Suprapubic skin (tissue), 3 donors: Measurements from ENCODE around the gene EEF1A2.

Experiments used
- POLR2A ChIP-seq, 2 donors: fragments of 450-650 bp; IDR thresholded peaks; one replicate each; pipeline ENCODE4 v1.6.1; 2017; ENCODE audit warnings: antibody characterized with exemption in 2 of 2, mild to moderate bottlenecking in 2 of 2, moderate library complexity in 2 of 2
- TF ChIP-seq, protein P1 (sequence below), 2 donors: fragments of 200-600 bp in 1 of 2; fragments of 450-650 bp in 1 of 2; sonication (generic) in 1 of 2; IDR thresholded peaks; one replicate each; pipeline ENCODE4 v1.5.1; 2016 to 2019; ENCODE audit warnings: antibody characterized with exemption in 2 of 2, mild to moderate bottlenecking in 1 of 2, moderate library complexity in 1 of 2

GRCh38 chr20:63452341-63452740, 46.5 kb downstream of the EEF1A2 start:
- TF ChIP-seq POLR2A (IDR thresholded peaks at IDR 0.05), result no peak
- TF ChIP-seq, protein P1, sequence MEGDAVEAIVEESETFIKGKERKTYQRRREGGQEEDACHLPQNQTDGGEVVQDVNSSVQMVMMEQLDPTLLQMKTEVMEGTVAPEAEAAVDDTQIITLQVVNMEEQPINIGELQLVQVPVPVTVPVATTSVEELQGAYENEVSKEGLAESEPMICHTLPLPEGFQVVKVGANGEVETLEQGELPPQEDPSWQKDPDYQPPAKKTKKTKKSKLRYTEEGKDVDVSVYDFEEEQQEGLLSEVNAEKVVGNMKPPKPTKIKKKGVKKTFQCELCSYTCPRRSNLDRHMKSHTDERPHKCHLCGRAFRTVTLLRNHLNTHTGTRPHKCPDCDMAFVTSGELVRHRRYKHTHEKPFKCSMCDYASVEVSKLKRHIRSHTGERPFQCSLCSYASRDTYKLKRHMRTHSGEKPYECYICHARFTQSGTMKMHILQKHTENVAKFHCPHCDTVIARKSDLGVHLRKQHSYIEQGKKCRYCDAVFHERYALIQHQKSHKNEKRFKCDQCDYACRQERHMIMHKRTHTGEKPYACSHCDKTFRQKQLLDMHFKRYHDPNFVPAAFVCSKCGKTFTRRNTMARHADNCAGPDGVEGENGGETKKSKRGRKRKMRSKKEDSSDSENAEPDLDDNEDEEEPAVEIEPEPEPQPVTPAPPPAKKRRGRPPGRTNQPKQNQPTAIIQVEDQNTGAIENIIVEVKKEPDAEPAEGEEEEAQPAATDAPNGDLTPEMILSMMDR (IDR thresholded peaks at IDR 0.05), result no peak
